GM18951 (cell line): ENCODE data around the gene HDDC3.

Source experiments
- POLR2A ChIP-seq: IDR thresholded peaks from 4 replicates; pipeline ENCODE4 v1.6.1; 2011; ENCODE audit warnings: mild to moderate bottlenecking; ENCODE audit not compliant: insufficient read length, insufficient read depth; ENCODE audit errors: extremely low read depth
- in situ Hi-C: fragments of 300-500 bp; cut with MboI; formaldehyde crosslinking; loops from one replicate; pipeline ENCODE4 v1.12.0; 2022; ENCODE audit warnings: low sequenced_read_pairs, mixed read lengths, inconsistent platforms; ENCODE audit not compliant: unreplicated experiment

HDDC3 gene

DNA sequence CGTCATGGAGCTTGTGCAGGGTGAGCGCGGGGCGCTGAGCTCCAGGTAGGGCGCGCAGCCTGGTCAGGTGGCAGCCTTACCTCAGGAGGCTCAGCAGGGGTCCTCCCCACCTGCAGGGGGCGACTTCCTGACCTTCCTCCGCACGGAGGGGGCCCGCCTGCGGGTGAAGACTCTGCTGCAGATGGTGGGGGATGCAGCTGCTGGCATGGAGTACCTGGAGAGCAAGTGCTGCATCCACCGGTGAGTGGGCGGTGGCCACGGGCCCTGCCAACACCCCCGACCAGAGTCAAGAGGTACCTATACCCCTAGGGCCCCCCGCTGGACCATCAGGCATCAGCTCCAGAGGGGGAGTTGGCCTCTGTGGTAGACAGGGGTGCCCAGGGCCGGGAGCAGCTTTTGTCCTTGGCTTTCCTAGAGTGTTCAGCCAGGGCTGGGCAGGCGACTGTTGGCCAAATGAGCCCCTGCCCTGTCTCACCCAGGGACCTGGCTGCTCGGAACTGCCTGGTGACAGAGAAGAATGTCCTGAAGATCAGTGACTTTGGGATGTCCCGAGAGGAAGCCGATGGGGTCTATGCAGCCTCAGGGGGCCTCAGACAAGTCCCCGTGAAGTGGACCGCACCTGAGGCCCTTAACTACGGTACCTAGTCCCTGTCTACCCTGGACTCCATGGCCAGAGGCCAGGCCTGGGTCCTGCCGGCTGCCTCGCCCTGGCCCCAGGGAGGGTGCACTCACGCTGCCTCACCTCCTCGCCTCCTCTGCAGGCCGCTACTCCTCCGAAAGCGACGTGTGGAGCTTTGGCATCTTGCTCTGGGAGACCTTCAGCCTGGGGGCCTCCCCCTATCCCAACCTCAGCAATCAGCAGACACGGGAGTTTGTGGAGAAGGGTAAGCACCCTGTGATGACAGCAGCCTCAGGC, 38.9 kb downstream of the HDDC3 start:
- TF ChIP-seq POLR2A, result no peak
- in situ Hi-C loops, result no loop called here

DNA sequence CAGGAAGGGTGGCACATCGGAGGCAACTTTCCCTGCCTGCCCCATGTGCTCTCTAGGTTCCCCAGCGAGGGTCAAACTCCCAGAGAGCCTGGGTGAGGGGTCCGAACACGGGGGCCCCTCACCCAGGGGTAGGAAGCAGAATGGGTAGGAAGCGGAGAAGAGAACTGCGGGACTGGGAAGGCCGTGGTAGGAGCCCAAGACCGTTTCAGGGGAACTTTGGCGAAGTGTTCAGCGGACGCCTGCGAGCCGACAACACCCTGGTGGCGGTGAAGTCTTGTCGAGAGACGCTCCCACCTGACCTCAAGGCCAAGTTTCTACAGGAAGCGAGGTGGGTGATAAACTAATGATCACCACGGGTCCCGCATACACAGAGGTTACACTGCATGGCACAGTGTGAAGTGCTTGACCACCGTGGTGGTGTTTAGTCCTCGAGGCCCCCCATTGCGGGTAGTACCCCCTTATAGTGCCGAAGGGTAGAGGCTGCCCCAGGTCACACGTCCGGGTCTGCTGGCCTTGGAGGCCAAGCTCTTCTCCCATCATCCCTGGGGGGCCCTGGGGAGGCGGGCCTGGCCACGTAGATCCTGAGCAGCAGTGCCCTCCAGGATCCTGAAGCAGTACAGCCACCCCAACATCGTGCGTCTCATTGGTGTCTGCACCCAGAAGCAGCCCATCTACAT, 39.7 kb downstream of the HDDC3 start:
- in situ Hi-C loops, result no loop called here
- TF ChIP-seq POLR2A, result no peak

DNA sequence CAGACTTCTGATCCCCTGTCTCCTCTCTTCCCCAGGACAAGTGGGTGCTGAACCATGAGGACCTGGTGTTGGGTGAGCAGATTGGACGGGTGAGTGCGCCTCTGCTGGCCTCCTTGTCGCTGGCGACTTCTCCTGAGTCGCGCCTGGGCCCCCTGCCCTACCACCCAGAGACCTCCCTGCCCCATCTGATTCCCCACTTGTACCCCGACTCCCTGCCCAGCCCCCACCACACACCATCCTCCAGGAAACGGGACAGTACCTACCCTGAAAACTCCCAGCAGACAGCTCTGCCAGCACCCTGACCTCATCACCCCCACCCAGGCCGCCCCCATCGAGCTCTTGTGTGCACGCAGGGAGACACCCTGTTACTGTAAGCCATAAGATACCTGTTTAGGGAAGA, 40.3 kb downstream of the HDDC3 start:
- TF ChIP-seq POLR2A, result no peak
- in situ Hi-C loops, result no loop called here

DNA sequence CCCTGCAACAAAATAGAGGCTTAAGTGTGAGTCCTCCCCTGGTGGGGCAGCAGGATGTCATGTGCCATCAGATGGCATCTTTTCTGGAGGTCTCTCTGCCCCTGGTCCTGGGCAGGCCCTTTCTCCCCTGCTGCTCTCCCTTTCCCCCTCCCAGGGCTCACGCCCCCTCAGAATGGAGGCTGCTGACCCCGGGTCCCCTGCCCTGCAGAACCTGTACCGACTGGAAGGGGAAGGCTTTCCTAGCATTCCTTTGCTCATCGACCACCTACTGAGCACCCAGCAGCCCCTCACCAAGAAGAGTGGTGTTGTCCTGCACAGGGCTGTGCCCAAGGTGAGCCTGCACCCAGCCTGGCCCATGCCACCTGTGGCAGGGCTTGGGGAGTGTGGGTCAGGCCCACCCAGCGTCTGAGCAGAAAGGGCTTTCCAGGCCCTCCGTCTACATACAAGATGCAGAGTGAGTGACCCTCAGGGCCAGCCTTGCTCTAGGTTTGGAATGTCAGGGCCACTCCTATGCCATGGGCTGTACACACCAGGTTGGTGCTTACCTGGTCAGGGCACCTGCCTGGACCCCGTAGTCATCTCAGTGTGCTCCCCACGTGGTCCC, 40.9 kb downstream of the HDDC3 start:
- in situ Hi-C loops, result no loop called here
- no peak for TF ChIP-seq POLR2A

DNA sequence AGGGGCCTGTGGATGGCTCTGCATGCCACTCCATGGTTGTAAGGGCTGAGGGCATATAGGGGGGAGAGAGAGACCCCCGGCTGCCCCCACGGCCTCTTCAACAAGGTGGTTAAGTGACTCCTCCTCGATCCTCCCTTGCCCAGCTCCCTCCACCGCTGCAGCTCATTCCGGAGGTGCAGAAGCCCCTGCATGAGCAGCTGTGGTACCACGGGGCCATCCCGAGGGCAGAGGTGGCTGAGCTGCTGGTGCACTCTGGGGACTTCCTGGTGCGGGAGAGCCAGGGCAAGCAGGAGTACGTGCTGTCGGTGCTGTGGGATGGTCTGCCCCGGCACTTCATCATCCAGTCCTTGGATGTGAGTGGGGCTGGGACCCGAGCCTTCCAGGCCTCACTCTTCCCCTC, 41.5 kb downstream of the HDDC3 start:
- in situ Hi-C loops, result no loop called here
- no peak for TF ChIP-seq POLR2A

DNA sequence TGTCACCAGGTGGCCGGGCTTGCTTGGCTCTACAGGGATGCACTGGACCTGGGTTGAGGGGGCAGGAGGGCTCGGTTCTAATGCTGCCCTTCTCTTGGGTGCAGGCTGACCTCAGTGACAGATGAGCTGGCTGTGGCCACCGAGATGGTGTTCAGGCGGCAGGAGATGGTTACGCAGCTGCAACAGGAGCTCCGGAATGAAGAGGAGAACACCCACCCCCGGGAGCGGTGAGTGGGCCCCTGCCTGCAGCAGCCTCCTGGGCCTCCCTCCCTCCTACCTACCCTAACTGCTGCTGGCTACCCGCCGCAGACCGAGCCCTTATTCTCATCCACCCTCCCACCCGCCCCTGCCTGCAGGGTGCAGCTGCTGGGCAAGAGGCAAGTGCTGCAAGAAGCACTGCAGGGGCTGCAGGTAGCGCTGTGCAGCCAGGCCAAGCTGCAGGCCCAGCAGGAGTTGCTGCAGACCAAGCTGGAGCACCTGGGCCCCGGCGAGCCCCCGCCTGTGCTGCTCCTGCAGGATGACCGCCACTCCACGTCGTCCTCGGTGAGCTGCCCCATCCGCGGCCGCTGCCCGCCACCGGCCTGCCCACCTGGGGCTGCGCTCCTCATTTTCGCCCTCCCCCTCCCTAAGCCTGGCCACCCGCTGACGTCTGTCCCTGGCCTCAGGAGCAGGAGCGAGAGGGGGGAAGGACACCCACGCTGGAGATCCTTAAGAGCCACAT, 42.5 kb downstream of the HDDC3 start:
- TF ChIP-seq POLR2A, result no peak
- in situ Hi-C loops, result loop anchor here (10.0 kb wide), 2 partner anchors 245 to 565 kb away; no protein-coding TSS in a partner anchor

DNA sequence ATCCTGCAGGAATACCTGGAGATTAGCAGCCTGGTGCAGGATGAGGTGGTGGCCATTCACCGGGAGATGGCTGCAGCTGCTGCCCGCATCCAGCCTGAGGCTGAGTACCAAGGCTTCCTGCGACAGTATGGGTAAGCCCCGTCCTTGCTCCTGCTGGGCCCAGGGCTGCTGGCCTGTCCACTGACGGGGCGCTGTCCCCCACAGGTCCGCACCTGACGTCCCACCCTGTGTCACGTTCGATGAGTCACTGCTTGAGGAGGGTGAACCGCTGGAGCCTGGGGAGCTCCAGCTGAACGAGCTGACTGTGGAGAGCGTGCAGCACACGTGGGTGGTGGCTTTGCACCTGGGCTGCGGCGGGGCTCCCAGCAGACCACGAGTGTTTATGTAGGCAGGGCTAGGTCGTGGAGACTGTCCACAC, 43.0 kb downstream of the HDDC3 start:
- no peak for TF ChIP-seq POLR2A
- in situ Hi-C loops, result loop anchor here (10.0 kb wide), 2 partner anchors 245 to 565 kb away; no protein-coding TSS in a partner anchor

DNA sequence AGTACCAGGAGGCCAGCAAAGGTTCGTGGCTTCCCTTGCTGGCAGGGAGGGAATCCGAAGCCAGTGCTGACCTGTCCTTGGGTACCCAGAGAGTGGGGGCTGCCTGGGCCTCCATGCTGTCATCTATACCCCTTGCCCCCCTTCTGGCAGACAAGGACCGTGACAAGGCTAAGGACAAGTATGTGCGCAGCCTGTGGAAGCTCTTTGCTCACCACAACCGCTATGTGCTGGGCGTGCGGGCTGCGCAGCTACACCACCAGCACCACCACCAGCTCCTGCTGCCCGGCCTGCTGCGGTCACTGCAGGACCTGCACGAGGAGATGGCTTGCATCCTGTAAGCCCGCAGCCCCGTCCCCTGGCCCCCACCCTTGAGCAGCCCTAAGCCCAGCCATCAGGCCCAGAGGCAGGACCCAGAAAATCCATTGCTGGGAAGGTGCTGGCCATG, 45.3 kb downstream of the HDDC3 start:
- TF ChIP-seq POLR2A, result no peak
- in situ Hi-C loops, result loop anchor here (10.0 kb wide), 2 partner anchors 242 to 562 kb away; no protein-coding TSS in a partner anchor

DNA sequence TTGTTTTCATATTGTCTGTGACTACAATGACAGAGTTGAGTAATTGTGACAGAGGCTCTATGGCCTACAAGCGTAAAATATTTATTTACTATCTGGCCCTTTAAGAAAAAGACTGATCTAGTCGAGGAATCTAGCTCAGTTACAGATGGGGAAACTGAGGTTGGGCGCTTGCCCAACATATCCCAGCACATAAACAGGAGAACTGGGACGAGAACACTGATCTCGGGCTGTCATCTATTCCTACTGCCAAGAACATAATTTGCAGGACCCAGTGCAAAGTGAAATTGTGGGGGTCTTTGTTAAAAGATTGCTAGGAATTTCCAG, 46.1 kb downstream of the HDDC3 start:
- no peak for TF ChIP-seq POLR2A
- in situ Hi-C loops, result loop anchor here (10.0 kb wide), 2 partner anchors 241 to 561 kb away; no protein-coding TSS in a partner anchor

DNA sequence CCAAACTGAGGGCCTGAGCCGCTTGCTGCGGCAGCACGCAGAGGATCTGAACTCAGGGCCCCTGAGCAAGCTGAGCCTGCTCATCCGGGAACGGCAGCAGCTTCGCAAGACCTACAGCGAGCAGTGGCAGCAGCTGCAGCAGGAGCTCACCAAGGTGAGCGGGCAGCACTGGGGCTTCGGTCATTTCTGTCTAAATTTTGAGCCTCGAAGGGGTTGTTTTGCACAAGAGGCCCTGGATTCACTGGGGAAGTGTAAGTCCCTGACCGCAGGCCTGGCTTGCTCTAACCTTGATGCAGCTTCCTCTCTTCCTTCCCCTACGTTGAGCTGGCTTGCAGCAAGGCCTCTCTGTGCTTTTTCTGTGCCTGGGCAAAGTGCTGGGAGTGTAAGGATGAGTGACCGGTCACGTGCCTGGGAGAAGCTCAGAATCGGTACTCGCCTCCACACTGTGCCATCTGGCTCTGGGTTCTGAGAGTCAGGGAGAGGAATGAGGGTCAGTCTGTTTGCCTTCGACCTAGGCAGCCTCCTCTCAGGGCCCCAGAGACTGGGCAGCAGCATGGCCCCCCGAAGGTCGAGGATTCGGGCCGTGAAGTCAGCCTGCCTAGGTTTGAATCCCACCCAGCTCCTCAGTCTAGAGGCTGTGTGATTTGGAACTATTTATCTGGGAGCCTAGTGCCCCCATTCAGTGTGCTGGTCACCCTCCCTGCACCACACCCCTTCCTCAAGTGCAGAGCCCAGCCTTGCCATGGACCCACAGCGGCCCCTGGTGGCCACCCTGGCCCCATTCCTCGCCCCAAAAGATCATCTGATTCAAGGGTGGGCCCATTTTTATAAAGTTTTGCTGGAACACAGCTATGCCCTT, 46.7 kb downstream of the HDDC3 start:
- no peak for TF ChIP-seq POLR2A
- in situ Hi-C loops, result loop anchor here (10.0 kb wide), 2 partner anchors 241 to 561 kb away; no protein-coding TSS in a partner anchor

DNA sequence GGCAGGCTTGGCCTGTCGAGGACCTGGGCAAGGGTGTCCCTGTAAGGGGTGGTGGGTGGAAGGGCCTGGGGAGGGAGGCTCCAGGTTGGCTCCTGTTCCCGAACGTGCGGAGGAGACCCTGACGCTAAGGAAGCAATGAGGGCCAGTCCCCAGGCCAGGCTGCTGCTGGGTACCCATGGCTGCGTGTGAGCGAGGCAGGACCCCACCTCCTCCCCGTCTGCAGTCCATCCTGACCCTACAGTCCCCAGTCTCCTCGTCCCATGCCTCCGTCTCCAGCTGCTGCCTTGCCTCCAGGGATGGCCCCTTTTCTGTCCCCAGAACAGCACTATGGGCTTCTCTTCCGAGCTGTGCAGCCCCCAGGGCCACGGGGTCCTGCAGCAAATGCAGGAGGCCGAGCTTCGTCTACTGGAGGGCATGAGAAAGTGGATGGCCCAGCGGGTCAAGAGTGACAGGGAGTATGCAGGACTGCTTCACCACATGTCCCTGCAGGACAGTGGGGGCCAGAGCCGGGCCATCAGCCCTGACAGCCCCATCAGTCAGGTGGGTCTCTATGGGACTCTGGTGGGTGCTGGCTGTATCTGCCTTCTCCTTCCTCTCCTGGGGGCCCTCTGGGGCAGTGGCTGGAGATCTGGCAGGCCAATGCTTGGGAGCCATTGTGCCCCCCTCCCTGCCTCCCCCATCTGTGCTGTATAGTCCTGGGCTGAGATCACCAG, 47.5 kb downstream of the HDDC3 start:
- in situ Hi-C loops, result loop anchor here (10.0 kb wide), 2 partner anchors 240 to 560 kb away; no protein-coding TSS in a partner anchor
- TF ChIP-seq POLR2A, result no peak
